HG03045 (cell line): ENCODE data around the gene FRZB.
"Not testable (repeated sequence)": the region's sequence is repeated elsewhere in the genome, so short reads cannot be mapped to it uniquely, and the experiment has no call there.

Experiments
- ATAC-seq: cut with Tn5 transposase; IDR thresholded peaks from one replicate; pipeline ENCODE4 v1.9.1; 2021; ENCODE audit warnings: mild to moderate bottlenecking, moderate library complexity; ENCODE audit not compliant: unreplicated experiment

The FRZB gene

DNA sequence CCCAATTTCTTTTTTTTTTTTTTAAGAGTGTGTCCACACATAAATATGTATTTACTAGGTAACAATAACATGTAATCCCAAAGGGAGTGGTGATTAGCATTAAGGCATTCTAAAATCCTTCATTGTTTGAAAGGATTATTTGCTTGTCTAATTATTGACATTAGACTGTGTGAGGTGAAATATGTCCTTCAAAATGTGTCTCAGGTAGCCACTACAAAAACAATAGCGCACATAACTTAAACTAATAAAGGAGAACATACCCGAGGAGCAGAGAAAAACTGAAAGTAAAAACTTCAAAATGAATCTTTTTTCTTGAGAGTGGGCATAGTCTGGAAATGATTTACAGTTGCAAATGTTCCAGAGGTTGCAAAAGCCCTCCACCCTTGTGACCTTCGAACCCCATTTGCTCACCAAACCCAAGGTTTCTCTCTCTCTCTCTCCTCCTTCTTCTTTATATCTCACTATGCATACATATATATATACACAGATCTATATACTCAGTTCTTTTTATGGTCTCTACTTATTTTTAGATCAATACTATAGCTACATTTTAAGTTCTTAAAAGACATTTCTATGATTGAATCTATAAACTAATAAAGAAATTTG lies 24.4 kb upstream of the FRZB start:
- ATAC-seq: no peak

DNA sequence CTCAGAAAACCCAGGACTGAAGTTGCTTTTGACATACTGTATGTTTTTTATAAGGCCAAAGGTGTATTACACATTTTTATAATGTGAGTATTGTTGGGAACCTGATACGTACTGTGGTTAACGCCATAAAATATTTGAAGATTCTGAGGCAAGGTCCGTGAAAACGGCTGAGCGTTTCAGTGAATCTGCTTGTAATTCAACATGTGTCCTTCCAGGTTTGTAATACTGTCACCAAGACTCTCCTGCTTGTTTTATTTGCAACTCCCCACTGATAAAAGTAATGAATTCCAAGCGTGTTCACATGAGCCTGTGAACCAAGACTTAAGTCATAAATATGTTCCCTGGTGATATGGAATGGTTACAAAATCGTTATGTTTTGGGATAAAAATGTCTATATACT lies 23.9 kb upstream of the FRZB start:
- no peak for ATAC-seq

DNA sequence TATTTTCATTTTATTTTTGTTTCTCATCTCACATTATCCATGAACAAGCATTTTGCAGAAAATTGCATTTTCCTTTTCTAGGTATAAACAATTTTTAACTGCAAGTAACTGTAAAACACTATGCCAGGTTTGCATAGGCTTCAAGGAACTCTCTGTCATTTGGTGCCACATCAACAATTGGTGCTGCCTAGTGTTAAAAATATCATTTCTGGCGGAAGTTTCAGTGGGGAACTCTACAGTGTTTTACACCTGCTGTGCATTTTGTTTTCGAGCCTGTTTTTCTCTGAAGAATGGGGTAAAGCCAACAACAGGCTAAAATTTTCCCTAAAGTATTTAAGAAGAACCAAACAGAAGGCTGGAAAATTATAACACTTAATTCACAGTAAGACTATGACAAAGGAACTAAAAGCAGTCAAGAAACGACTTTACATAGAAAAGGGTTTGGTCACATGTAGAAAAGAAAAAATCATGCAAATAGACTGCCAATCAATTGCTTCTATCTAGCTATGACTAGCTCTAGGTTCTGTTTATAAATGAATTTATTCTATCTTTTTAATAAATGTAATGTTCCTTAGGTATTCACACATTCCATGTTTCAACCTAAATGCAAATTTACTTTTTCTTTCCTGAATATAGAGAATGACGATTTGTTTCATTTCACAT lies 21.4 kb upstream of the FRZB start:
- ATAC-seq: no peak

DNA sequence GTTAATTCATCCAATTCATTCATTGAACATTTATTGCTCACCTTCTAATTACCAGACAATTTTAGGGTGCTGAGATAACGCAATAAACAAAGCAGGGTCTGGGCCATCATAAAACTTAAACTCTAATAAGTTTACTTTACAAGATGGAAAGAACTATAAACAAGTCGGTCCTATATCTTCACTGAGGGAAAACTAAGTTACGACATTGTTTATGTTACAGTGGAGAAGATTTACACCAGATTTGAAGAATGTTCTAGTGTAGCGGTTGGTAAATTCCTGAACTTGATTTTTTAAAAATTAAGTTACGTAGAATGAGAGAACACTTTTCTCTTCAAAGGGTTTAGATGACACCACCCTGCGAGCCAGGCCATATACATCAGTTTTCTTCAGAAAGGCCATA lies 20.7 kb upstream of the FRZB start:
- no peak for ATAC-seq

DNA sequence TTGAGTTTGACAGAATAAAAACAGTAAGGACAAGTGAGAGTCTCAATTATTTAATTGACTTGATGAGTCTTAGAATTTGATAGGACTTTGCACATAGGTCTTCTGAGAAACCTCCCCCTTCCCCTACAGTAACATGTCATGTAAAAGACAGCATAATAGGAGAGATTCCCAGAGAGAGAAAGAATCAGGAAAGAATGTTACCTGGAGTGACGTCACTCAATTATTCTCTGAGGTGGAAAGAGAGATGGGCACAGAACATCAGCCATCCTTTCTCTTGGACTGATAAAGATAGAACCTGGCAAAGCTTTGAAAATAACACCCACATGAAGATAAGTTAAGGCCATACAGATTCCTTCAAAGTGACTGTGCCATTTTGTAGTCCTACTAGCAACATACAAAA lies 19.3 kb upstream of the FRZB start:
- ATAC-seq: no peak

DNA sequence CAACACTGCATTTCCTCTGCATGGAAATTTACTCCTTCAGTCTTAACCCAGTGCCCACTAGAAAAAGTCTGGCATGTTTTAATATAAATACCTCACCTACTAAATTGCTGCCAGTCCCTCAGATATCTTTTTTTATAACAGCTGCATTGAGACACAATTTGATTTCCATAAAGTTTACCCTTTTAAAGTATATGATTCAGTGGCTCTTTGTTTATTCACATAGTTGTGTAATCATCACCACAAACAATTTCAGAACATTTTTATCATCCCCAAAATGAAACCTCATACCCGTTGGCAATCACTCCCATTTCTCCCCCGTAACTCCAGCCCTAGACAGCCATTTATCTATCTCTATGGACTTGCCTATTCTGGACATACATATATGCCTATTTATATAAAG lies 17.0 kb upstream of the FRZB start:
- no peak for ATAC-seq

DNA sequence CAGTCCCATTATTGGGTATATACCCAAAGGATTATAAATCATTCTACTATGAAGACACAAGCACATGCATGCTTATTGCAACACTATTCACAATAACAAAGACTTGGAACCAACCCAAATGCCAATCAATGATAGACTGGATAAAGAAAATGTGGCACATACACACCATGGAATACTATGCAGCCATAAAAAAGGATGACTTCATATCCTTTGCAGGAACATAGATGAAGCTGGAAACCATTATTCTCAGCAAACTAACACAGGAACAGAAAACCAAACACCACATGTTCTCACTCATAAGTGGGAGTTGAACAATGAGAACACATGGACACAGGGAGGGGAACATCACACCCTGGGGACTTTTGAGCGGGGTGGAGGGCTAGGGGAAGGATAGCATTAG lies 13.7 kb upstream of the FRZB start:
- ATAC-seq: not testable (repeated sequence)

DNA sequence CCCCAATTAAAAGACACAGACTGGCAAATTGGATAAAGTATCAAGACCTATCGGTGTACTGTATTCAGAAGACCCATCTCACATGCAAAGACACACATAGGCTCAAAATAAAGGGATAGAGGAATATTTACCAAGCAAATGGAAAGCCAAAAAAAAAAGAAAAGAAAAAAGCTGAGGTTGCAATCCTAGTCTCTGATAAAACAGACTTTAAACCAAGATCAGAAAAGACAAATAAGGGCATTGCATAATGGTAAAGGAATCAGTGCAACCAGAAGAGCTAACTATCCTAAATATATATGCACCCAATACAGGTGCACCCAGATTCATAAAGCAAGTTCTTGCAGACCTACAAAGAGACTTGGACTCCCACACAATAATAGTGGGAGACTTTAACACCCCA lies 10.2 kb upstream of the FRZB start:
- not testable (repeated sequence) for ATAC-seq

DNA sequence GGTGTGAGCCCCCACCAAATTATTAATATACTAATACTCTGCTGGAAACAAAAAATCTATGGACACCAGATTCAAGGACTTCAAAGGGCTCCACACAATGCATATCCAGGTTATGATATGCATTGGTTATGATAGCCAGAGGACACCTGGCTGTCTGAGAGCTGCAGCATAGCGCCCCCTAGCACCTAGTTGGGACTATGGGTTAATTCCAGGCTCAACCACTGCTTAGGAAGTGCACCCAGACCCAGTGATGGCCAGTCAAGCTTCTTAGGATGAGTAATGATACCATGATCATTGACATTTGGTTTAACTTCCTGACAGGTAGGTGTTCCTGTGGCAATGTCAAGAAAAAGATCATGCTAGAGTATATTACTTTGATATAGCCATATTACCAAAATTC lies 3.8 kb upstream of the FRZB start:
- no peak for ATAC-seq

DNA sequence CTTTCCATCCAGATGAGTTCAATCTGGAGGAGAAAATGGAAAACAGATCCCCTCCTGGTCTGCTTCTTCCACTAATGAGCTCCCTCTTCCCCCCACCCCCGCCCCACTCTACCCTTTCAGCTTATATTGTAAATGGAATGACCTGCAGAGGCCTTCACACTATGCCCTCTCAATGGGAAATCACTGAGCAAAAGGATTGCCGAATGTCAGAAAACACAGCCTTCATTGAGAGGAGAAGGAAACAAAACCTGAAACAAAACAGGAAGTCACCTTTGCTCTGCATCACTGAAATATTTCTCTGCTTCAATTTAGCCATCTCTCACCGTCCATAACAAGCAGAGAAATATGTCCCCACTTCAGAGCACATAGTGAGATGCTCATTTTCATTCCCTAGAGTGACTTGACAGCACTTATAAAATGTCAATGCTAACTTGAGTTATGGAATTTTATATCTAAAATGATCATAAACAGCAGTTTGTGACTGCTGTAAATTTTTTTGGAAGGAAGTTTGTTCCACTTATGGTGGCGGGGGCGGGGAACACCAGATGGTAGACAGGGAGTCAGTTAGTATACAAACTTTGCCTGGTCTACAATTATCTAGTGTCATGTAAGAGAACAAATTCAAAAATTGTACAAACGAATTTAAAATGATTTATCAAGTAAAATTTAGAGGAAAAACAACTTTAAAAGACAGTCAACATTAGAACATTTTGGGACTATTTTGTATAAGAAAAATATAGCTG lies 1.8 kb upstream of the FRZB start:
- no peak for ATAC-seq

DNA sequence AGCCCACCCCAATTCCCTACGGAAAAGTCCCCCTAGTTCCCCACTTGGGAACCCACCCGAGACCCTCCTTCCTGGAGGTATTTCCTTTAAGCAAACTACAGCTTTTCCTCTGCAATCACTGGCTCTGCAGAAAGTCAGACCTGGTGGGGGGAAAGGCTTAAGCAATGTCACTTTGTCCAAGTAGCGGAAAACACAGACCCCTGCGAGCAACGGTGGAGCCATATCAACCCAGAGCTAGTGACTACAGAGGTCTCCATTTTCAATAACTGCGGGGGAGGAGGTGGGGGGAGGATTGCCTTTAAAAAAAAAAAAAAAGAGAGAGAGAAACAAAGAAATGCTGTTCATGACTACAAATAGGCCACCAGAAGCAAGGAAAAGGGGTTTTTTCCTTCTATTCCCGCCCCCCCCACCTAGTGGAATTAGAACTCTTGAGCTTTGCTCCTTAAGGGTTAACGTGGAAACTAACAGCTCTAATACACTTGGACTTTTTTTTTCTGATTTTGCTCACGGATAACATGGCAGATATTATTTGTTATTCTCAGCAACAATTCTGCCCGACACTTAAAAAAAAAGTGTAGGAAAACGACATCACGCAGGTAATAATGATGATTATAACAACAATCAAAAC lies 1.1 kb upstream of the FRZB start:
- no peak for ATAC-seq

DNA sequence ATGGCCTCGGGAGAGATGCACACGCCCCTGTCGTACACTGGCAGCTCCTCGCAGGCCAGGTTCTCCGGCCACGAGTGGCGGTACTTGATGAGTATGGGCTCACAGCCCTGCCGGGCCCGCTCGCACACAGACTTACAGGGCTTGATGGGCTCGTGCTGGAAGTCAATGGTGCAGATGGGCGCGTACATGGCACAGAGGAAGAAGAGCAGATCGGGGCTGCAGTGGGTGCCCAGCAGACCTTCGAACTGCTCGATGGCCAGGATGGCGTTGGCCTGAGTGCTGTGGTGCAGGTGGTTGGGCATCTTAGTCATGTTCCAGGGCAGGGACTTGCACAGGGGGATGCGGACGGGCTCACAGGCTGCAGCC lies 359 bp downstream of the FRZB start:
- ATAC-seq: no peak

DNA sequence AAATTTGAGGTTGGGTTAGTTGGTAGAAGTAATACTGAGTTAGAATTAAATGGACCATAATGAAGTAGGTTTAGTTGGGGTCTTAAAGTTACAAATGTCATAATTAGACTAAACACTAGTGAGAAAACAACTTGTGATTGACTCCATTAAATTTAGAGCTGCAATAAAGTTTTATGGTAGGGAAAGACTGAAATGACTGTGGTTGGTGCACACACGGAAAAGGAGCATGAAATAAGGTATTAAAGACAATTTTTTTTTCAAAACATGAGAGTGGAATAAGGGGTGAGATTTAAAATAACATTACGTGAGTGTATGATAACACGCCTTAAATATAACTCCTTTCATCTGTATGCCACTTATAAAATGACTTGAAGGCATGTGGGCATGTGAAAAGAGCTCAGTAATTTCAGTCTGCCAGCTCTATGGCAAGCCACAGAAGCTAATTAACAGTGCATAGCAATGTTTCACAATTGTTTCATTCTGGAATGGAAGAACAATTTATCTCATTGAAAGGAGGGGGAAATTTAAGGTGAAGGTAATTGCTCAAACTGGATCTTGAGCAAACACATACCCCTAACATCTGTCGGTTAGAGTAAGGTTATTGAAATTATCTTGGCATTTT lies 1.4 kb downstream of the FRZB start:
- no peak for ATAC-seq

DNA sequence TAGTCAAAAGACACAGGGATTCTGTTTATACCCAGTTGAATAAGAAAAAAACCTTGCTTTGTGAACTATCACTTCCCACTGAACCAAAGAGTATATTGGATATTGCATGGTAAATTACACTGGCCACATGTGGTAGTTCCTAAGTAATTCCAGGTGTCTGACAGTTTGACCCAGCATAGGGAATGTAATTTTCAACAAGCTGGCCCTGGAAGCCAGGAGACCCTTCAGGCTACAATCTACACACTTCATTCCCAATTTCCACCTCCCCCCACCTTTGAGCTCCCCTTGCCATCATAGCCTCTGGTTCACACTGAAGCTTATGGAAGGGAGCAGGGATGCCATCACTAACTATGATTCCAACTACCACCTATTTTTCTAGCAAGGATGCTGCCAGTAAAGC lies 2.8 kb downstream of the FRZB start:
- ATAC-seq: no peak

DNA sequence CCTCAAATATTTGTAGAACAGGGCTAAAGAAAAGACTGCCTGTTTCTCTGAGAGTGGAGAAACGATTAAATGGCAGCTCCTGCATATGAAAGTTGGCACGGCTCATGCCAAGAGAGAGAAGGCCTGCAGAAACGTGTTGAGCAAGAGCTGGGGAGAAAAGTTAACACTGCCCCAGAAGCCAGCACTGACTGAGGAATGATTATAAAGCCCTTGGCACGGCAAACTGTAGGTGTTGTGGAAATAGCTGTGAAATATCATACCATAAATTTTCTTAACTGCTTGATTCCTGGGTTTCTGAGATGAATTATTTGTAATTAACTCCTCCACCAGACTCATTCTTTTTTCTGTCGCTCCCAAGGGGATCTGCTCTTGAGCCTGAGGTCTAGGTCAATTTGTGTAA lies 4.3 kb downstream of the FRZB start:
- ATAC-seq: no peak

DNA sequence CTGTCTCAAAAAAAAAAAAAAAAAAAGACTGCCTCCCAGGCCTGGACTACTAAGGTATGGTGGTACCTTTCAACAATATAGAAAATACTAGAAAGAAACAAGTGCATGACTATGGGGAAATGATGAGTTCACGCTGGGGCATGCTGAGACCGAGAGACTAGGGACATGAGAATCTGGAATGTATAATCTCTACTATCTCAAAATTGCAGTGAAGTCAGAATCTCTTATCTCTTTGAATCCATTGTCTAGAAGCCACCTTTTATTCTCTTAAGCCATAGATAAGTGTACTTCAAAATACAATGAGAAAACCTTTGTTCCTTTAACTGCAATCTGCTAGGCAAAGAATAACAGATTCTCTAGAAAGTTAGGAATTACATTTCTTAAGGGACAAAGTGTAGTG lies 5.6 kb downstream of the FRZB start:
- no peak for ATAC-seq

DNA sequence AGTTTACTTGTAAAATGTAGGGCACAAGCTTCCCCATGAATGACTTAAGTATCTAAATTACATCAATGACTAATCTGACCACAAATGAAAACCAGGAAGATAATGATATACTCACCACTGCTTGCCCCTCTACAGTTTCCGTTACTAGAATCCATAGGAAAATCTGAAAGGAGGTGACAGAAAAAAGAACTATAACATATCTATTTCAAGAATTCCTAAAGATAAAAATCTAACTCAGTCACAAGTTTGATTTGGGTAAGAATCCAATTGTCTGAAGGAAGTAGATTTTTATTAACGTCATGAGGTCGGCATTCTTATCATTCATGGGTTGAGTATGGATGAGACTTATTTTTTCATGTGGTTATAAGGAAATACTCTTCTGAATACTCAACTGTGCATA lies 7.8 kb downstream of the FRZB start:
- ATAC-seq: no peak

DNA sequence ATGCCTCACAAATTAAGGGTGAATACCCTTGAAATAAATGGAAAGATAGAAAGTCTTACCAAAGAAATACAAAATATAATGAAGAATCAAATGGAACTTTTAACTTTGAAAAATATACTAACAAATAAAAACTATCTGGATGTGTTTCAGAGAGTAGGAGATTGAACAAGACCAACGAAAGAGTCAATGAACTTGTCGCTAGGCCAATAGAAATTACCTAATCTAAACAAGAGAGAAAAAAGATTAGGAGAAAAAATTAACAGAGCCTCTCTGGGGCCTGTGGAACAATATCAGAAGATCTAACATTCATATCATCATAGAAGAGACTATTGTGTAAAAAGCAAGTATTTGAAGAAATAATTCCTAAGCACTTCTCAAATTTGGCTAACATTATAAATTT lies 11.1 kb downstream of the FRZB start:
- ATAC-seq: no peak

DNA sequence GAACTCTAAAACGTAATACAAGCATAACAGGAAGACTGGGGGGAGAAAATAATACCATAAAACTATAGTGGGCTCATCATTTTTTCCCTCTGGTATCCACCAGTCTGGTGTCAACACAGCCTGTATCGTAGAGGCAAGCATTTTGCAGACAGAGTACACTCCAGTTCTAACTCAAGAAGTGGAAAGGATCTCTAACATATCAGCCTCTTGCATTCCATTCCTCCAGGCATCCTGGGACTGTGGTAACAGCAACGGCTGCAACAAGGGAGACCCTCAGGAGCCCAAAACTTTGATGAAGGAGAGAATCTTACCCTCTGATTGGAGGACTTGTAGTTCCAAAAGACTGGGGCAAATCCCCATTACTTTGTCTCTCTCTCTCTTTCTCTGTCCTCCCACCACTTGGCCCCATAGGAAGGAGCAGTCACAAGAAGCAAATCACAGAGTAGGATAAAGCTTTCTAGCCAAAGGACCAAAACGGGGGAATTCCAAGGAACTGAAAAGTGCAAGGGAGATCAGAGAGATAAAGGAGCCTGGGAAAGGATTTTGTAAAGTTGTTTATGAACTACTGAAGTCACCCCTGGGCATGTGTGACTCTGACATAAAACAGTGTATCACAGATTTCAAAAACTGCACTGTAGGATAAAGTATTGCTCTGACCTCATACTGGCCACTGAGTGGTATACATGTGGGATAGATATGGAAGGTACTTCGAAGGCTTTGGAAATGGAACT lies 11.9 kb downstream of the FRZB start:
- ATAC-seq: no peak

DNA sequence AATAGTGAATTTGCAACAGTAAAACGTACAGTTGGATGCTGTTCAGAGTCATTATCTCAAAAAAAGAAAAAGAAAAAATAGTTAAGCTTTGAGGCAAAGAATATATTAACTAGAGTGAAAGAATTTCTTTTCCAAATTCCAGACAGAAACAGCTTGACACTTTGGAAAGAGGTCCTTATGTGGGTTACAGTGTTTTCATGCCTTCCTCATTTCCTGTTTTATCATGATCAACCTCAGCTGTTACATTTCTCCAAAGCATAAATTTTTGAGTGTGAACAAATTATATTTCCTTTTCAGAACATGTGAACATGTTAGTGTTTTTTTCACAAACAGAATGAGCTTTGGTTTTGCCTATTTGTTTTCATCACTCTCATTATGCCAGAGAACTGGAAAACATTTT lies 13.6 kb downstream of the FRZB start:
- ATAC-seq: no peak

DNA sequence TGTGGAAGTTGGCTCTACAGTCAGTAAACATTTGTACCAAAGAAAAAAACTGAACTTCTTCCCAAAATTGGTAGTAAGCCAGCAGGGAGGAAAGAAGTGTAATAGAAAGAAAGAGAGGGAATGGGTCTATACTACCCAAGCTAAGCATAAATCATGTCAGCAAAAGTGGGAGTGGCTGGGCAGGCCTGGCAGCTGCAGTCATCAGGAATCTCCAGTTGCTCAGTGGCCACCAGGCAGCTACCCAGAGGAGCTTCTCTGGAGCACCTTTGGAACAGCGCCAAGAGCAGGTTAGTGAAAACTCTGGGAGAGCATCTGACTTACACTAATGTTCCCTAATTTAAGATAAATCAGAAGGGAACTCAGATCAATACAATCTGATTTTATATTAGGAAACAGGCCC lies 14.3 kb downstream of the FRZB start:
- no peak for ATAC-seq
